Measurements from ENCODE around the gene ISL2. TPM values are rescaled to one million over a fixed set of nuclear protein-coding genes. Genes with fewer than 3 reads are reported as not detected.

ISL2 gene
- total RNA-seq, 1 experiment from 2014 or later: 0.15 TPM

DNA sequence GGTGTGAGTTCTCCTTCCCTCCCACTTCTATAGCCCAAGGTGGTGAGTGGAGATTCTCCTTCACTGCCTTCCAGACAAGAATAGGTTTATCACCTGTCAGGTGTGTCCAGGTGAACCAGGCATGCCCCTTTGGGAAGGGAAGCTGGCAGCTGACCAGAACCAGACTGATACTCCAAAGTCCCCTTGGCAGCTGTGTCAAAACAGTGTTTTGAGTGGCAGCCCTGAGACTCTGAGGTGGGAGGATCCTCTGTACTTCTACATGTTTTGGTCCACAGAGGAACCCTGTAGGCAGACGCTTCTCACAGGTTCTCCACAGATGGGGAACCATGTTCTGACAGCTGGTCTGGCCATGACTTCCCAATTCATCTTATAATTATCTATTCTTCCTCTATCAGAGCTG is 30.1 kb downstream of the ISL2 start:
- Histone ChIP-seq H3K18ac (ENCODE audit: insufficient read length, low read depth, low read length) (no peak overlapping the region), H3K9me3 (ENCODE audit: control insufficient read depth, low read depth, low read length) (no peaks in the 10 kb centered on the region), H2BK15ac (ENCODE audit: low read depth, low read length) (no peak overlapping the region), H3K4ac (ENCODE audit: low read depth, low read length) (no peak overlapping the region), H3K23me2 (ENCODE audit: insufficient read length, low read depth, low read length, poor library complexity, severe bottlenecking) (no peaks in the 10 kb centered on the region), H2BK120ac (ENCODE audit: low read depth, low read length, poor library complexity, severe bottlenecking) (no peak overlapping the region), H3K79me1 (ENCODE audit: insufficient read depth, low read depth, low read length, poor library complexity, severe bottlenecking) (no peaks in the 10 kb centered on the region), H3T11ph (ENCODE audit: low read length) (no peak overlapping the region), H3K4me2 (ENCODE audit: insufficient read depth, insufficient read length, low read length) (no peak overlapping the region), H3K56ac (ENCODE audit: insufficient read length, low read depth, low read length) (no peak overlapping the region), H3K23ac (ENCODE audit: insufficient read length, low read depth, low read length) (no peak overlapping the region), H2BK5ac (ENCODE audit: insufficient read length, low read length) (no peak overlapping the region), H4K5ac (ENCODE audit: insufficient read length, low read depth, low read length) (no peak overlapping the region), H3K4me1 (ENCODE audit: insufficient read depth, low read length) (no peaks in the 10 kb centered on the region), H3K14ac (ENCODE audit: insufficient read depth, low read length) (no peak overlapping the region), H2BK12ac (ENCODE audit: insufficient read length, low read depth, low read length) (no peak overlapping the region), H3K79me2 (ENCODE audit: insufficient read depth, low read length) (no peaks in the 10 kb centered on the region), H3K27me3 (ENCODE audit: insufficient read depth, low read length) (no peaks in the 10 kb centered on the region), H4K8ac (replicated peaks; ENCODE audit: insufficient read length, low read depth, low read length) (no peak overlapping the region), H4K20me1 (ENCODE audit: control insufficient read depth, insufficient read depth, insufficient read length) (no peaks in the 10 kb centered on the region), H3K9ac (ENCODE audit: extremely low read depth, insufficient read length, low read length) (no peak overlapping the region), H4K91ac (ENCODE audit: insufficient read length, low read depth, low read length) (no peak overlapping the region), H2AK5ac (ENCODE audit: insufficient read length, low read length) (no peak overlapping the region), H2BK20ac (ENCODE audit: low read depth, low read length, poor library complexity, severe bottlenecking) (no peak overlapping the region), H3K27ac (ENCODE audit: insufficient read length, low read depth, low read length) (no peak overlapping the region), H2AFZ (ENCODE audit: low read length) (no peak overlapping the region)
- TF ChIP-seq, protein P1, sequence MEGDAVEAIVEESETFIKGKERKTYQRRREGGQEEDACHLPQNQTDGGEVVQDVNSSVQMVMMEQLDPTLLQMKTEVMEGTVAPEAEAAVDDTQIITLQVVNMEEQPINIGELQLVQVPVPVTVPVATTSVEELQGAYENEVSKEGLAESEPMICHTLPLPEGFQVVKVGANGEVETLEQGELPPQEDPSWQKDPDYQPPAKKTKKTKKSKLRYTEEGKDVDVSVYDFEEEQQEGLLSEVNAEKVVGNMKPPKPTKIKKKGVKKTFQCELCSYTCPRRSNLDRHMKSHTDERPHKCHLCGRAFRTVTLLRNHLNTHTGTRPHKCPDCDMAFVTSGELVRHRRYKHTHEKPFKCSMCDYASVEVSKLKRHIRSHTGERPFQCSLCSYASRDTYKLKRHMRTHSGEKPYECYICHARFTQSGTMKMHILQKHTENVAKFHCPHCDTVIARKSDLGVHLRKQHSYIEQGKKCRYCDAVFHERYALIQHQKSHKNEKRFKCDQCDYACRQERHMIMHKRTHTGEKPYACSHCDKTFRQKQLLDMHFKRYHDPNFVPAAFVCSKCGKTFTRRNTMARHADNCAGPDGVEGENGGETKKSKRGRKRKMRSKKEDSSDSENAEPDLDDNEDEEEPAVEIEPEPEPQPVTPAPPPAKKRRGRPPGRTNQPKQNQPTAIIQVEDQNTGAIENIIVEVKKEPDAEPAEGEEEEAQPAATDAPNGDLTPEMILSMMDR (conservative IDR thresholded peaks at IDR 0.05): no peak
- Mint-ChIP-seq H3K36me3 (ENCODE audit: insufficient read depth in 1 of 3, low read depth in 3 of 3) (no peaks in the 10 kb centered on the region), H3K4me1 (no peaks in the 10 kb centered on the region), H3K4me3 (no peak overlapping the region), H3K27ac (no peak overlapping the region), H3K9me3 (no peaks in the 10 kb centered on the region), H3K27me3 (ENCODE audit: low read depth) (peaks cover 1% of the 10 kb centered on the region; the same call in 1 of the 2 replicates)
- no CpG with 5 or more reads among the region's 1 CpG for WGBS (ENCODE audit: extremely low coverage, insufficient read length, low lambda C conversion rate)
- DNase-seq: no peak

Measured in H9 (cell line).